Transverse colon (tissue), 4 donors: Measurements from ENCODE around the gene VIP.

ENCODE experiments used
- POLR2AphosphoS5 ChIP-seq, 3 donors: sonication (generic); formaldehyde crosslinking; IDR thresholded peaks; one replicate each; pipeline ENCODE4 v1.6.1; 2016; ENCODE audit warnings: antibody characterized with exemption in 3 of 3
- TF ChIP-seq, protein P1 (sequence below), 5 experiments: fragments of 200-600 bp in 3 of 5; fragments of 450-650 bp in 2 of 5; sonication (generic) in 3 of 5; IDR thresholded peaks; 1 replicate in 2 of 5; 2 replicates in 3 of 5; pipeline ENCODE4 v1.5.1; 2016 to 2017; ENCODE audit warnings: antibody characterized with exemption in 5 of 5, inconsistent platforms in 3 of 5, mild to moderate bottlenecking in 2 of 5, moderate library complexity in 1 of 5

DNA sequence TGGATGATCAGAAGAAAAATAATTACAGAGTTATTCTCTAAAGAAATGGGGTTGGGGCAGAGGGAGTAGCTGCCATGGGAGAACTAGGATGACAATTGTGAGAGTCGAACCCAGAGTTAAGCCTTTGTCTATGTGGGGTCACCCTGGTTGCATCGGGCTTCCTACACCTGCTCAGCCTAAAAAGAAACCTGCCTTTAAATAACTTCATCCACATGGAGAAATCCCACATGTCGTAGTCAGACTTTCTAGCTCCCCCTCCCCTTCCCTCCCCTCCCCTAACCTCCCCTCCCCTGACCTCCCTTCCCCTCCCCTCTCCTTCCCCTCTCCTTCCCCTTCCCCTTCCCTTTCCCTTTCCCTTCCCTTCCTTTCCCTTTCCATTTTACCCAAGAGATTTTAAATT lies 14.7 kb downstream of the VIP start:
- no peak for TF ChIP-seq POLR2AphosphoS5 (IDR thresholded peaks at IDR 0.05)
- TF ChIP-seq, protein P1, sequence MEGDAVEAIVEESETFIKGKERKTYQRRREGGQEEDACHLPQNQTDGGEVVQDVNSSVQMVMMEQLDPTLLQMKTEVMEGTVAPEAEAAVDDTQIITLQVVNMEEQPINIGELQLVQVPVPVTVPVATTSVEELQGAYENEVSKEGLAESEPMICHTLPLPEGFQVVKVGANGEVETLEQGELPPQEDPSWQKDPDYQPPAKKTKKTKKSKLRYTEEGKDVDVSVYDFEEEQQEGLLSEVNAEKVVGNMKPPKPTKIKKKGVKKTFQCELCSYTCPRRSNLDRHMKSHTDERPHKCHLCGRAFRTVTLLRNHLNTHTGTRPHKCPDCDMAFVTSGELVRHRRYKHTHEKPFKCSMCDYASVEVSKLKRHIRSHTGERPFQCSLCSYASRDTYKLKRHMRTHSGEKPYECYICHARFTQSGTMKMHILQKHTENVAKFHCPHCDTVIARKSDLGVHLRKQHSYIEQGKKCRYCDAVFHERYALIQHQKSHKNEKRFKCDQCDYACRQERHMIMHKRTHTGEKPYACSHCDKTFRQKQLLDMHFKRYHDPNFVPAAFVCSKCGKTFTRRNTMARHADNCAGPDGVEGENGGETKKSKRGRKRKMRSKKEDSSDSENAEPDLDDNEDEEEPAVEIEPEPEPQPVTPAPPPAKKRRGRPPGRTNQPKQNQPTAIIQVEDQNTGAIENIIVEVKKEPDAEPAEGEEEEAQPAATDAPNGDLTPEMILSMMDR (IDR thresholded peaks at IDR 0.05), result no peak
